ENCODE data around the gene PLAC9.

Gene PLAC9

DNA sequence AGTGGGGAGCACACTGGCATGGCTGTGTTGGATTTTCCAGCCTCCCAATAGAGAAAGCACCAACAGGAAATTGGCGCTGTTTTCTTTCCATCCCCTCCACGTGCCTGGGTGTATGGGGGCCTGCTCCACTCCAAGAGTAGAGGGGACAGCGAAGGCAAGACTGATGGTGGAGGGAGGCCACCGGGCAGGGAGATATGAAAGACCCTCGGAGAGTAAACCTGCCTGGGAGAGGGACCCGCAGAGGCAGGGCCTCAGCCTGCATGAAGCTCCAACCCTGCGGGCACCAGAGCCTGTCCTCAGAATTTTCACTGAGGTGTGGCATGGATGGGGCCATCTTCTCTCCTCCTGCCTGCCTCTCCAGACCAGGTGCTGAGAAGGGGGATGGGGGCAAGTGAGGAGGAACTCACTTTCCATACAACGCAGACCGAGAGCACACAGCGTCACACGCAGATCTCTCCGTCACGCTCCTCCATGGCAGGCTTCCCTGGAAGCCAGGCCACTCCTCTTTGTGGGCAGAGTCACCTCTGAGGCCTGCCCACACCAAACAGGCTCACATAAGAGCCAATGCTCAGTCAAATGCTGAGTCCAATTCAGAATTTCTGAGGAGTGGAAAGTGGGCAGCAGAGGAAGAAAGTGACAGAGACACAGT is 54.0 kb downstream of the PLAC9 start:
- DNase-seq: no peak

DNA sequence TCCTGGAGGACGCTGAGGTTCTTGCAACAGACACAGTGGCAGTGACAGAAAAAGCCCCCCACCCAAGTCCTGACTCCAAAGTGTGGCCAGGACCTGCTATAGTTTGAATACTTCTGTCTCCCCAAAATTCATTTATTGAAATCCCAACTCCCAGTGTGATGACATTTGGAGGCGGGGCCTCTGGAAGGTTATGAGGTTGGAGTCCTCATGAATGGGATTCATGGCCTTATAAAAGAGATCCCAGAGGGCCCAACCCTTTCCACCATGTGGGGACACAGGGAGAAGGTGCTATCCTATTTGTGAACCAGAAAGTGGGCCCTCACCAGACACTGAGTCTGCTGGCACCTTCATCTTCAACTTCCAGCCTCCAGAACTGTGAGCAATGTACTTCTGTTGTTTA is 54.5 kb downstream of the PLAC9 start:
- no peak for DNase-seq

DNA sequence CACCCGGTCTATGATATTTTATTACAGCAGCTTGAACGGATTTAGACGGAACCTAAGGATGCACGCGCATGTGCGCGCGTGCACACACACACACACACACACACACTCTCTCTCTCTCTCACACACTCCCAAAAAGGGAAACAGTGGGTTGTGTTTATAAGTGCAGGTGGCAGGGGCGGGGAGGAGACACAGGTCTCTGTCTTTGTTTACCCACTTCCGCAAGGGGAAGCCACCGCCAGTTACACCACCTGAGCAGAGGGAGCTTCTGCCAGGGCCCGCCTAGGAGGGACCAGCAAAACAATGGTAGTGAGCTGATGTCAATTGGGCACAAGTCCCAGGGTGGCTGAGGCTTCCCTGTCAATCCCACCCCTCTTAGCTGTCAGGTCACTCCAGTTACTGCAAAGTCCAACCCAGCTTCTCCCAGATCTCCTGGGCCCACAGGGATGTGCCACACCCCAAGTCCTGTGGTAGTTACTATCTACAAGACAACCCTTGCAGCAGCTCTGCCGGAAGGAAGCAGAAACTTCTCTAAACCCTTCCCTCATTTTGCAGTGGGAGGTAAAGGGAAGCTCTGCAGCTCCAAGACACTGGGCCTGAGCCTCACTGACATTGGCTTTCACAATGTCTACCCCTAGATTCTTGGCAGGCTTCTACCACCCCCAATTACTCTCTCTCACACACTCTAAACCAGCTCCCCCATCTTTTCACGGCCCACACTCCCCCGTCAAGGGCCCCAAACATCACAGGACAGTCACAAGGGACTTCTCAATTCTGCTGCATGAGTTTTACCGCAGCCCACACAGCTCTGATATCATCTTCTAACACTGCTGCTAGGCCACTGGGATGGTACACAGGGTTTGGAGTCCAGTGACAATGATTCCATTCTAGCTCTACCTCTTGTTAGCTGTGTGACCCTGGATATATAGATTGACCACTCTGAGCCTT is 55.2 kb downstream of the PLAC9 start:
- DNase-seq: peak; percentile 7

DNA sequence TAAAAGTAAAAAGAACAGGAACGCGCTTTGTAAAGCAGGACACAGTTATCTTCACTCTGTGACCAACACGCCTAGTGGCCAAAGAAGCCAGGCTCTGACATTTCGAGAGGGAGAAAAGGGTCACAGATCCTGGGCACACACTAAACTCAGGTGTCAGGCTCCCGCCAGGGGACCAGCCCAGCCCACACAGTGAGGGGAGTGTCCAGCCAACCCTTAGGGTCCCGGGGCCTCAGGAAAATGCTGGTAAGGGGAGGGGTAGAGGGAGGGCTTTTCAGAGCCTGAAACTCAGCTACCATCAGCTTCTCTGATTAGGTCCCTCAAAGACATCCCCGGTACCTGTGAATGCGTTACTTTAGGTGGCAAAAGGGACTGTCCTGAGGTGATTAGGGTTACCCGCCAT is 56.2 kb downstream of the PLAC9 start:
- DNase-seq: no peak

DNA sequence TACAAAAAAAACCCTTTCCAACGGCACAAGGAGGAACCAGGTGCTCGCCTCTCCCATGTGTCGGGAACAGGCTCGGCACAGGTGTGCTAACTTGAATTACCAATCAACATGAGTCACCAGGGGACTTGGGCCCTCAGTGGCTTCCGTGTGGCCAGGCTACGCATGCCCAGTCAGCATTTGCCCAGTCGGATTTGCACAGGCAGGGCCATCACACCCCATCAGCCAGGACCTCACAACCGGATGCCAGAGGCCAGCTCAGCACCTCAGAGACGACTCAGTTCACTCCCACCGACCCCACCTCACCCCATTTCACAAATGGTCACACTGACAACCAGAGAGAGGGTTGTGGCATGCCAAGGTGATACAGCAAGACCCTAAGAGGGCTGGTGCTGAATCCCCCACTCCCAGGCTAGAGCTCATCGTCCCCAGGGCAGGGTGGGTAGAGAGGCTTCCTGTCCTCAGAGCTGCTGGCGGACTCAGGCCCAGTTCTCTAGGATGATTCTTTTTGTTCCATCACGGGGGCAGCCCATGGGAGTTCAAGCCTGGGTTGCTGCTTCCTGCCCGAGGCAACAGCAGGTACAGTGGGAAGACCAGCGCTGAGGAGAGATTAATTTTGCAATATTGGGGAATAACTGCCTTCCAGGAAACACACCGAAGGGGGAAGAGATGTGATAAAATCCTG is 59.2 kb downstream of the PLAC9 start:
- DNase-seq: no peak

DNA sequence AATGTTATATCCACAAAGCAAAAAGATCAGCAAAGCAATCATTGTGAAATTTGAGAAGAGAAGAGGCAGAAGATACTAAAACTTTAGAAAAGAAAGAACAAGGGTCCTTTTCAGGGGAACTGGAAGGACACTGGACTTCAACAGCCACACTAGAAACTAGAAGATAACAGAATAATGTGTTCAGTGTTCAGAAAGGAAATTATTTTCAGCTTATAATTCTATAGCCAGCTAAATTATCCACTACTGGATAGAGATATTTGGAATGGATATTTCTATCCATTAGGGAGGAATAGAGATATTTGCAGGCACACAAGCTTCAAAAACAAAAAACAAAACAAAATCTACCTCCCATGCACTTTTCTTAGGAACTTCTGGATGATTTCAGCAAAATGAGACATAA is 60.0 kb downstream of the PLAC9 start:
- DNase-seq: no peak

DNA sequence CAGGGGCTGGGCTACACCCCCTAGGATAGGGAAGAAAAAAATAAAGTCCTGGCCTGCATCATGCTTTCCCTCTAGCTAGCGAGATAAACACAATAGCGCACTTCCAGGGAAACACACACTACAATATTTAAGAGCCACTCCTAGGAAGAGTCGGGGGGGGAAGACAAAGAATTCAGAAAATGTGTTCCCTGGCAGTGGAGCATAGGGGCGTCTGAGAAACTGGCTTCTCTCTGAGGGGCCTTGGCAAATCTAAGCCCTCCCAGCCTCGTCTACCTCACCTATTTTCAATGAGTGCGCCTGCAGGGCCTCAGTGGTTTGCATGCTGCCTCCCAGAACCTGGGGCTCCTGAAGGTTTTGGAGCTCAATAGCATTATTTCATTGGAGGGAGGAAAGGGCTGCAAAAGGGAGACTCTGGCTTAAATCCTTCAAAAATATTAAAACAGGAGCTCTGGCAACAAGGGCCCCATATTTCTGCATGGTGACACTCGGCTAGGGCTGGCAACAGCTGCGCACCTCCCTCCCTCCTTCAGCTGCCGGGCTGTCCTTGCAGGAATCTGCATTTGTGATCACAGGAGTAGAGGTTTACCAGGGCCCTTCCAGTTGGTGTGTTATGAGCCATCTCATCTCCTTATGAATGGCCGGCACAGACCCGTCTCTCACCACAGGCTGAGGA is 62.0 kb downstream of the PLAC9 start:
- no peak for DNase-seq
